HepG2 (cell line): ENCODE results near the gene SI. TPM values are rescaled to one million over a fixed set of nuclear protein-coding genes. Genes with fewer than 3 reads are reported as not detected.

Experiments used
- ATAC-seq: fragments of 200-7000 bp; cut with Tn5 transposase; 3 replicates; pipeline ENCODE4 v1.9.1; 2020; ENCODE audit warnings: mild to moderate bottlenecking, moderate library complexity
- BruUV-seq: library from RNA; stranded (reverse); fragments of 400-500 nt; replicated peaks from 2 replicates; lab custom pipeline; 2021; lab: Mats Ljungman, UMichigan
- CTCF ChIA-PET: fragments of 300-600 bp; formaldehyde crosslinking; extraction: SDS; loops from one replicate; lab custom pipeline; 2021; ENCODE audit warnings: low total read pairs, inconsistent platforms, low intra/inter-chr PET ratio; lab: Yijun Ruan, JAX
- POLR2A ChIA-PET: fragments of 350-600 bp; sonication (Branson Sonifier 250); formaldehyde crosslinking; loops from one replicate; lab custom pipeline; 2020; ENCODE audit warnings: antibody characterized with exemption, inconsistent platforms; lab: Yijun Ruan, JAX
- DNase-seq: peaks from one replicate; pipeline ENCODE4 v3.0.0-alpha.2; 2015; ENCODE audit warnings: low spot score
- FAIRE-seq: peaks from 3 replicates; lab custom pipeline; 2011; peaks lifted over from hg19 to GRCh38; lab: Jason Lieb, UNC
- H2AFZ ChIP-seq: one replicate; pipeline ENCODE4 v1.6.1; 2011; ENCODE audit warnings: low read length, inconsistent platforms
- H3K27ac ChIP-seq: fragments of 300-600 bp; 3 replicates; pipeline ENCODE4 v1.8.0; 2011; ENCODE audit warnings: mixed run types, mild to moderate bottlenecking, mixed read lengths, low read length, inconsistent platforms; ENCODE audit not compliant: insufficient read depth; ENCODE audit errors: extremely low read length
- H3K27me3 ChIP-seq, 2 experiments: fragments of 200-600 bp in 1 of 2; 2 replicates in 1 of 2; 3 replicates in 1 of 2; pipeline versions ENCODE4 v1.6.0 to v1.8.0; 2011; ENCODE audit warnings: low read length in 2 of 2, mild to moderate bottlenecking in 2 of 2, moderate library complexity in 2 of 2, inconsistent platforms in 1 of 2; ENCODE audit not compliant: insufficient read depth in 2 of 2, control insufficient read depth in 1 of 2
- H3K36me3 ChIP-seq, 2 experiments: fragments of 200-600 bp in 1 of 2; replicated peaks in 1 of 2; 2 replicates in 1 of 2; 3 replicates in 1 of 2; pipeline versions ENCODE4 v1.5.1 to v1.8.0; 2011; ENCODE audit warnings: low read length in 2 of 2, inconsistent platforms in 1 of 2; ENCODE audit not compliant: insufficient read depth in 2 of 2, control insufficient read depth in 1 of 2
- H3K4me1 ChIP-seq: 2 replicates; pipeline ENCODE4 v1.5.1; 2012; ENCODE audit warnings: low read length, inconsistent platforms; ENCODE audit not compliant: insufficient read depth
- H3K4me2 ChIP-seq: 2 replicates; pipeline ENCODE4 v1.6.0; 2011; ENCODE audit warnings: low read depth, low read length, inconsistent platforms
- H3K4me3 ChIP-seq, 3 experiments: fragments of 200-600 bp in 1 of 3; sonication (generic), shearing (Covaris generic) in 1 of 3; replicated peaks in 1 of 3; 2 replicates each; pipeline ENCODE4 v1.5.1; 2011 to 2016; ENCODE audit warnings: low read length in 3 of 3, inconsistent platforms in 2 of 3, low read depth in 2 of 3, mild to moderate bottlenecking in 2 of 3, control low read depth in 1 of 3, mixed read lengths in 1 of 3; ENCODE audit not compliant: insufficient read depth in 1 of 3
- H3K79me2 ChIP-seq: one replicate; pipeline ENCODE4 v1.6.1; 2011; ENCODE audit warnings: low read length, inconsistent platforms; ENCODE audit not compliant: insufficient read depth
- H3K9ac ChIP-seq: 2 replicates; pipeline ENCODE4 v1.6.0; 2011; ENCODE audit warnings: mild to moderate bottlenecking, low read depth, low read length, inconsistent platforms; ENCODE audit not compliant: insufficient read depth
- H3K9me3 ChIP-seq: 2 replicates; pipeline ENCODE4 v1.5.1; 2012; ENCODE audit warnings: mild to moderate bottlenecking, low read length
- H4K20me1 ChIP-seq: 2 replicates; pipeline ENCODE4 v1.6.0; 2011; ENCODE audit warnings: inconsistent platforms, mild to moderate bottlenecking, low read length, moderate library complexity; ENCODE audit not compliant: insufficient read depth
- GTF2F1 ChIP-seq: fragments of 150-350 bp; IDR thresholded peaks from 2 replicates; pipeline ENCODE4 v1.6.1; 2014; ENCODE audit warnings: low read length
- GTF3A ChIP-seq: sonication (generic); formaldehyde crosslinking; conservative IDR thresholded peaks from 2 replicates; pipeline ENCODE4 v1.4.0; 2020; ENCODE audit warnings: mild to moderate bottlenecking, missing genetic modification reagents
- HCFC1 ChIP-seq: fragments of 150-350 bp; IDR thresholded peaks from 2 replicates; pipeline ENCODE4 v1.6.1; 2014; ENCODE audit warnings: low read depth, low read length
- IRX3 ChIP-seq: sonication (generic); formaldehyde crosslinking; IDR thresholded peaks from 2 replicates; pipeline ENCODE4 v1.8.1; 2023; ENCODE audit warnings: mild to moderate bottlenecking, low read depth, missing genetic modification reagents, borderline replicate concordance
- KAT8 ChIP-seq: IDR thresholded peaks from 2 replicates; pipeline ENCODE4 v1.6.1; 2016; ENCODE audit warnings: missing genetic modification reagents, missing compliant biosample characterization
- MATR3 ChIP-seq: sonication (generic); formaldehyde crosslinking; IDR thresholded peaks from 2 replicates; pipeline ENCODE4 v1.4.0; 2020; ENCODE audit warnings: missing genetic modification reagents
- MED8 ChIP-seq: sonication (generic); formaldehyde crosslinking; IDR thresholded peaks from 2 replicates; pipeline ENCODE4 v1.8.1; 2023; ENCODE audit warnings: mild to moderate bottlenecking, missing genetic modification reagents; ENCODE audit not compliant: insufficient replicate concordance
- SCMH1 ChIP-seq: sonication (generic); formaldehyde crosslinking; IDR thresholded peaks from 2 replicates; pipeline ENCODE4 v1.9.0; 2021; ENCODE audit warnings: missing genetic modification reagents, mild to moderate bottlenecking, borderline replicate concordance
- ZBTB38 ChIP-seq: sonication (generic); formaldehyde crosslinking; IDR thresholded peaks from 2 replicates; pipeline ENCODE4 v1.5.1; 2020; ENCODE audit warnings: mild to moderate bottlenecking, missing genetic modification reagents
- ZBTB43 ChIP-seq: sonication (generic); formaldehyde crosslinking; conservative IDR thresholded peaks from 2 replicates; pipeline ENCODE4 v1.4.0; 2020; ENCODE audit warnings: missing genetic modification reagents
- ZFP36 ChIP-seq: fragments of 150-350 bp; IDR thresholded peaks from 2 replicates; pipeline ENCODE4 v1.6.1; 2018; ENCODE audit warnings: borderline replicate concordance, low read length, low read depth; ENCODE audit not compliant: partially characterized antibody
- ZMAT5 ChIP-seq: sonication (generic); formaldehyde crosslinking; IDR thresholded peaks from 2 replicates; pipeline ENCODE4 v1.5.0; 2020; ENCODE audit warnings: mild to moderate bottlenecking, low read depth, missing genetic modification reagents, borderline replicate concordance
- ZNF18 ChIP-seq: sonication (generic); formaldehyde crosslinking; IDR thresholded peaks from 2 replicates; pipeline ENCODE4 v1.8.0; 2022; ENCODE audit warnings: mild to moderate bottlenecking, missing genetic modification reagents; ENCODE audit not compliant: insufficient replicate concordance
- ZNF331 ChIP-seq: sonication (generic); formaldehyde crosslinking; IDR thresholded peaks from 2 replicates; pipeline ENCODE4 v1.4.0; 2020; ENCODE audit warnings: missing genetic modification reagents
- ZNF652 ChIP-seq: IDR thresholded peaks from 2 replicates; pipeline ENCODE4 v1.6.1; 2016; ENCODE audit warnings: low read depth, borderline replicate concordance
- ZNF670 ChIP-seq: sonication (generic); formaldehyde crosslinking; IDR thresholded peaks from 2 replicates; pipeline ENCODE4 v1.8.0; 2022; ENCODE audit warnings: mild to moderate bottlenecking, missing genetic modification reagents, borderline replicate concordance
- ZNF746 ChIP-seq: sonication (generic); formaldehyde crosslinking; IDR thresholded peaks from 2 replicates; pipeline ENCODE4 v1.8.0; 2022; ENCODE audit warnings: mild to moderate bottlenecking, missing genetic modification reagents
- ZNF782 ChIP-seq: sonication (generic); formaldehyde crosslinking; IDR thresholded peaks from 2 replicates; pipeline ENCODE4 v1.4.0; 2020; ENCODE audit warnings: missing genetic modification reagents, mild to moderate bottlenecking, borderline replicate concordance
- WGBS: methylation state at CpG from one replicate; pipeline ENCODE4 v1.1.6; 2017; ENCODE audit warnings: low lambda C conversion rate; 5-methylcytosine and 5-hydroxymethylcytosine counted together
- in situ Hi-C: cut with HindIII; loops from 2 replicates; pipeline ENCODE4 v1.10.0; 2017; ENCODE audit warnings: low pct_unique_long_range_greater_than_20kb; ENCODE audit not compliant: extremely low pct_ligation_motif_present
- intact Hi-C: fragments of 100-400 bp; cut with micrococcal nuclease; formaldehyde crosslinking; loops from one replicate; pipeline ENCODE4 v1.10.0; 2022; ENCODE audit not compliant: unreplicated experiment
- polyA plus RNA-seq, 8 experiments: library from polyadenylated mRNA; depleted of rRNA in 3 of 8; stranded (reverse) in 7 of 8; unstranded in 1 of 8; fragments of >200 nt; fragmentation: Illumina TruSeq in 4 of 8; extraction: Trizol in 4 of 8; gene quantifications; 2 replicates each; pipeline versions ENCODE4 v1.2.1 to v1.2.3, GENCODE V29; 2011 to 2016; ENCODE audit warnings: low read depth in 4 of 8, missing spikeins in 1 of 8, mixed read lengths in 1 of 8; ENCODE audit not compliant: insufficient read depth in 1 of 8
- total RNA-seq, 5 experiments: library from RNA; depleted of rRNA; stranded (reverse); fragments of >200 nt; fragmentation: Illumina TruSeq; extraction: Trizol; gene quantifications; 2 replicates each; pipeline ENCODE4 v1.2.3, GENCODE V29; 2016; ENCODE audit warnings: low read depth in 1 of 5
- TF ChIP-seq, protein P1 (sequence below): sonication (generic); formaldehyde crosslinking; IDR thresholded peaks from 2 replicates; pipeline ENCODE4 v1.4.0; 2020; ENCODE audit warnings: missing genetic modification reagents, borderline replicate concordance

SI gene
- total and polyA plus RNA-seq, 2 of the 13 experiments (the other 11 are each of a cell fraction or from before 2014, with no cell fraction given), result not detected

DNA sequence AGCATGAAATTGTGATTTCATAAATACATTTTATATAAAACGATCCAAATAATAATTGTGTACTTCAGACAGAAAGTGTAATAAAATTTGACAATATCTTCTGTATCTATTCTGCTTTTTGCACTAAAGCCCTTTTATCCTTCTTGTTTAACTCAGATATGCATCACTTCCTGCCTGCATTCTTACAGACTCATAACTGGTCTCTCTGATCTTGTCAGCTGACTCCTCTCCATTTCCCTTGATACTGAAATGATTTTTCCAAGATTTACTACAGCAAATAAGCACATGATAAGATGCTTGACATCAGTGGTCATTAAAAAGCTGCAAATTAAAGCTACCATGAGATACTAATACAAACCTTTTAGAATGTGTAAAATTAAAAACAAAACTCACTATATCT is 25.3 kb upstream of the SI start:
- no peaks in the 10 kb centered on the region for H4K20me1 ChIP-seq
- intact Hi-C loops, result no loop called here
- TF ChIP-seq SCMH1, result no peak
- no peak for TF ChIP-seq MED8 (CRISPR knock-in tag)
- no peak for TF ChIP-seq KAT8 (CRISPR knock-in tag)
- TF ChIP-seq ZFP36, result no peak
- TF ChIP-seq ZNF652 (CRISPR knock-in tag), result no peak
- TF ChIP-seq, protein P1, sequence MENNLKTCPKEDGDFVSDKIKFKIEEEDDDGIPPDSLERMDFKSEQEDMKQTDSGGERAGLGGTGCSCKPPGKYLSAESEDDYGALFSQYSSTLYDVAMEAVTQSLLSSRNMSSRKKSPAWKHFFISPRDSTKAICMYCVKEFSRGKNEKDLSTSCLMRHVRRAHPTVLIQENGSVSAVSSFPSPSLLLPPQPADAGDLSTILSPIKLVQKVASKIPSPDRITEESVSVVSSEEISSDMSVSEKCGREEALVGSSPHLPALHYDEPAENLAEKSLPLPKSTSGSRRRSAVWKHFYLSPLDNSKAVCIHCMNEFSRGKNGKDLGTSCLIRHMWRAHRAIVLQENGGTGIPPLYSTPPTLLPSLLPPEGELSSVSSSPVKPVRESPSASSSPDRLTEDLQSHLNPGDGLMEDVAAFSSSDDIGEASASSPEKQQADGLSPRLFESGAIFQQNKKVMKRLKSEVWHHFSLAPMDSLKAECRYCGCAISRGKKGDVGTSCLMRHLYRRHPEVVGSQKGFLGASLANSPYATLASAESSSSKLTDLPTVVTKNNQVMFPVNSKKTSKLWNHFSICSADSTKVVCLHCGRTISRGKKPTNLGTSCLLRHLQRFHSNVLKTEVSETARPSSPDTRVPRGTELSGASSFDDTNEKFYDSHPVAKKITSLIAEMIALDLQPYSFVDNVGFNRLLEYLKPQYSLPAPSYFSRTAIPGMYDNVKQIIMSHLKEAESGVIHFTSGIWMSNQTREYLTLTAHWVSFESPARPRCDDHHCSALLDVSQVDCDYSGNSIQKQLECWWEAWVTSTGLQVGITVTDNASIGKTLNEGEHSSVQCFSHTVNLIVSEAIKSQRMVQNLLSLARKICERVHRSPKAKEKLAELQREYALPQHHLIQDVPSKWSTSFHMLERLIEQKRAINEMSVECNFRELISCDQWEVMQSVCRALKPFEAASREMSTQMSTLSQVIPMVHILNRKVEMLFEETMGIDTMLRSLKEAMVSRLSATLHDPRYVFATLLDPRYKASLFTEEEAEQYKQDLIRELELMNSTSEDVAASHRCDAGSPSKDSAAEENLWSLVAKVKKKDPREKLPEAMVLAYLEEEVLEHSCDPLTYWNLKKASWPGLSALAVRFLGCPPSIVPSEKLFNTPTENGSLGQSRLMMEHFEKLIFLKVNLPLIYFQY, result no peak
- TF ChIP-seq GTF3A (CRISPR knock-in tag), result no peak
- no peak for TF ChIP-seq ZNF746
- TF ChIP-seq MATR3, result no peak
- TF ChIP-seq ZNF782, result no peak
- no peak for TF ChIP-seq GTF2F1
- no peak for TF ChIP-seq ZBTB38 (CRISPR knock-in tag)
- TF ChIP-seq ZNF331 (CRISPR knock-in tag), result no peak
- no peak for TF ChIP-seq IRX3 (CRISPR knock-in tag)
- TF ChIP-seq ZBTB43, result no peak
- no peak for TF ChIP-seq ZMAT5 (CRISPR knock-in tag)
- TF ChIP-seq ZNF670 (CRISPR knock-in tag), result no peak
- TF ChIP-seq HCFC1, result no peak
- no peak for TF ChIP-seq ZNF18
- TF ChIP-seq, all 625 proteins: peak for 0
- ATAC-seq, result no peak
- 0% methylated on average over 1 of the region's 1 CpG for WGBS
- POLR2A ChIA-PET, result no interaction called here
- Histone ChIP-seq H3K27me3 (no peaks in the 10 kb centered on the region), H3K9me3 (no peaks in the 10 kb centered on the region), H3K4me3 (no peak overlapping the region), H3K4me1 (no peaks in the 10 kb centered on the region), H3K36me3 (no peaks in the 10 kb centered on the region), H3K79me2 (no peaks in the 10 kb centered on the region), H3K9ac (no peak overlapping the region), H2AFZ (no peak overlapping the region), H3K4me2 (no peak overlapping the region), H3K27ac (no peak overlapping the region)
- no TSS peak for BruUV-seq
- in situ Hi-C loops, result no loop called here
- no peak for DNase-seq
- FAIRE-seq, result no peak
- CTCF ChIA-PET, result no interaction called here
